Measurements from ENCODE around the gene KCTD11. TPM values are rescaled to one million over a fixed set of nuclear protein-coding genes. Genes with fewer than 3 reads are reported as not detected.
"Not testable (repeated sequence)": the region's sequence is repeated elsewhere in the genome, so short reads cannot be mapped to it uniquely, and the experiment has no call there.

KCTD11 gene
- total RNA-seq, 2 donors from 2014 or later: 13.3 to 20.2 TPM

DNA sequence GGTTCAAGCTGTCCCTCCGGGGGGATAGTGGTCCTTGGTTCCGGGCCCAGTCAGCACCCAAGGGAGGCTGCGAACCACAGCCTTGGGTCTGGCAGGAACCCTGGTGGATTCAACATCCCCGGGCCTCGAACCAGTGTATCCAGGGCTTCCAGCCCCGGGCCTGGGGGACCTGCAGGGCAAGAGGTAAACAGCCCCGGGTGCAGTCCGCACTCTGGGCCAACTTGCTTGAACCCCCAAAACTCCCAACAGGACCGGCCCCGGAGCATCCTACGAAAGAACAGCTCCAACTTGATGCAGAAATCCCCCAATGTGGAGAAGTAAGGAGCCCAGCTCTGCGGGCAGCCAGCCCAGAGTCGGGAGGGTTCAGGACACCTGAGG, 21.3 kb upstream of the KCTD11 start:
- ATAC-seq (ENCODE audit: insufficient number of reproducible peaks, low FRiP score, low read depth): no peak
- H3K4me1 ChIP-seq (ENCODE audit: control insufficient read depth in 1 of 2, low read depth in 2 of 2): peaks cover 3 to 17% of the 10 kb centered on the region in 2 donors
- TF ChIP-seq, protein P1, sequence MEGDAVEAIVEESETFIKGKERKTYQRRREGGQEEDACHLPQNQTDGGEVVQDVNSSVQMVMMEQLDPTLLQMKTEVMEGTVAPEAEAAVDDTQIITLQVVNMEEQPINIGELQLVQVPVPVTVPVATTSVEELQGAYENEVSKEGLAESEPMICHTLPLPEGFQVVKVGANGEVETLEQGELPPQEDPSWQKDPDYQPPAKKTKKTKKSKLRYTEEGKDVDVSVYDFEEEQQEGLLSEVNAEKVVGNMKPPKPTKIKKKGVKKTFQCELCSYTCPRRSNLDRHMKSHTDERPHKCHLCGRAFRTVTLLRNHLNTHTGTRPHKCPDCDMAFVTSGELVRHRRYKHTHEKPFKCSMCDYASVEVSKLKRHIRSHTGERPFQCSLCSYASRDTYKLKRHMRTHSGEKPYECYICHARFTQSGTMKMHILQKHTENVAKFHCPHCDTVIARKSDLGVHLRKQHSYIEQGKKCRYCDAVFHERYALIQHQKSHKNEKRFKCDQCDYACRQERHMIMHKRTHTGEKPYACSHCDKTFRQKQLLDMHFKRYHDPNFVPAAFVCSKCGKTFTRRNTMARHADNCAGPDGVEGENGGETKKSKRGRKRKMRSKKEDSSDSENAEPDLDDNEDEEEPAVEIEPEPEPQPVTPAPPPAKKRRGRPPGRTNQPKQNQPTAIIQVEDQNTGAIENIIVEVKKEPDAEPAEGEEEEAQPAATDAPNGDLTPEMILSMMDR (IDR thresholded peaks at IDR 0.05): no peak
- no peaks in the 10 kb centered on the region for H3K9me3 ChIP-seq
- DNase-seq (ENCODE audit: low spot score): no peak
- H3K4me3 ChIP-seq: peak overlapping the region; percentile 93
- H3K27ac ChIP-seq: peak overlapping the region; percentile 88 to 98
- H3K36me3 ChIP-seq: peaks cover 5% of the 10 kb centered on the region
- H3K27me3 ChIP-seq (replicated peaks; ENCODE audit: insufficient read depth): no peaks in the 10 kb centered on the region

DNA sequence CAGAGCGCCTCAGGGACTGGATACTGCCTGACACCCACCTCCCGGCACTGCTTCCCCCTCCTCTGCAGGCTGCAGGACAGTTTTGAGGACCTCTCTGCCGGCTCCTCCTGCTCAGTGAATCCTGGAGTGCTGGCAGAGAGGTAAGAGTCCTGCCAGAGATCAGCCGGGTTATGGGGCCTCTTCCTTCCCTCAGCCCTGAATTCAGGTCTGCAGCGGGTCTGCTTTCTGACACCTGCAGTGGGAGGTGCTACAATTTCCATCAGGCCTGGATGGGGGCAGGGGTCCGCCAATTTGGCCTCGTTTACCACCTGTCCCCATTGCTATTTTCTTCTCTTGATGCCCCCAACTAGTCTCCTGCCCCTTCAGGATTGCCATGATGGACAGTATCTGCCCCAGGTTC, 19.9 kb upstream of the KCTD11 start:
- no peak for DNase-seq (ENCODE audit: low spot score)
- no peak for ATAC-seq (ENCODE audit: insufficient number of reproducible peaks, low FRiP score, low read depth)
- Histone ChIP-seq H3K9me3 (no peaks in the 10 kb centered on the region), H3K36me3 (no peaks in the 10 kb centered on the region), H3K27me3 (replicated peaks; ENCODE audit: insufficient read depth) (no peaks in the 10 kb centered on the region), H3K27ac (no peak overlapping the region), H3K4me3 (no peak overlapping the region), H3K4me1 (ENCODE audit: control insufficient read depth in 1 of 2, low read depth in 2 of 2) (peaks cover 3 to 17% of the 10 kb centered on the region in 2 donors)
- TF ChIP-seq, protein P1 (IDR thresholded peaks at IDR 0.05): no peak

DNA sequence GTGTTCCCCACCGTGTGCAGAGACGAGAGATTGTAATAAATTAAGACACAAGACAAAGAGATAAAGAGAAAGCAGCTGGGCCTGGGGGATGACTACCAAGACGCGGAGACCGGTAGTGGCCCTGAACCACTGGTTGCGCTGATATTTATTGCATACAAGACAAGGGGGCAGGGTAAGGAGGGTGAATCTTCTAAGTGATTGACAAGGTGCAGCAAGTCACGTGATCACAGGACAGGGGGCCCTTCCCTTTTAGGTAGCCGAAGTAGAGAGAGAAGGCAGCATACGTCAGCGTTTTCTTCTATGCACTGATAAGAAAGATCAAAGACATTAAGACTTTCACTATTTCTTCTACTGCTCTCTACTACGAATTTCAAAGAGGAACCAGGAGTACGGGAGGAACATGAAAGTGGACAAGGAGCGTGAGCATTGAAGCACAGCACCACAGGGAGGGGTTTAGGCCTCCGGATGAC, 19.3 kb upstream of the KCTD11 start:
- not testable (repeated sequence) for H3K36me3 ChIP-seq; H3K27me3 ChIP-seq (replicated peaks; ENCODE audit: insufficient read depth); DNase-seq (ENCODE audit: low spot score); H3K4me3 ChIP-seq; H3K27ac ChIP-seq; ATAC-seq (ENCODE audit: insufficient number of reproducible peaks, low FRiP score, low read depth); H3K9me3 ChIP-seq
- H3K4me1 ChIP-seq (ENCODE audit: control insufficient read depth in 1 of 2, low read depth in 2 of 2): peaks cover 3 to 16% of the 10 kb centered on the region in 2 donors

DNA sequence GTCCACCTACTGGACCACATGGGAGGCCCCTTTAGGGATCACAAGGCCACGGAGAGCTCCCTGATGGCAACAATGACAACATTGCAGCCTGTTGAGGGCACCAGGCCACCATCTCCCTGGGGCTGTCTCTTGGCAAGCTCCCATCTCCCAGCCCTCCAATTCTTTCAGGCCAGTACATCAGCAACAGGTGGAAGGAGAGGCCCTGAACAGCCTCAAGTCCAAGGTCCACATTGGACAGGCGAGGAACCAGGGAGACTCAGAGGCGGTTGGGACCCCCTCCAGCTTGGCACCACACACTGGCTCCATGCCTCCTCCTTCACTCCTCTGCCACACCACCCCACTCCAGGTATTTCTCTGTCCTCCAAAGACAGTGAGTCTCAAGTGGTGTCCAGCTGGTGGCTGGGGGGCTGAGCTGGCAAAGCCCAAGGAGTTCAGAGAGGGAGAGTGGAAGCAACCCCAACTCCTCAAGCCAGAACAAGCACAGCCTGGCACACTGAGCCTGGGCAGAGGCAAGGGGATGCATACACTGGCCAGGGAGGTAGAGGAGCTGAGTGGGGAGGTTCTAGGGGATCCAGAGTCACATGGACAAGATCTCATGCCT, 16.9 kb upstream of the KCTD11 start:
- no peak overlapping the region for H3K27ac ChIP-seq
- H3K4me1 ChIP-seq (ENCODE audit: control insufficient read depth in 1 of 2, low read depth in 2 of 2): peaks cover 3 to 5% of the 10 kb centered on the region in 2 donors
- ATAC-seq (ENCODE audit: insufficient number of reproducible peaks, low FRiP score, low read depth) (no peak), DNase-seq (ENCODE audit: low spot score) (no peak)
- no peaks in the 10 kb centered on the region for H3K9me3 ChIP-seq
- TF ChIP-seq, protein P1 (IDR thresholded peaks at IDR 0.05): no peak
- H3K4me3 ChIP-seq: no peak overlapping the region
- H3K27me3 ChIP-seq (replicated peaks; ENCODE audit: insufficient read depth): no peaks in the 10 kb centered on the region
- no peaks in the 10 kb centered on the region for H3K36me3 ChIP-seq

- not testable (repeated sequence) for H3K27ac ChIP-seq; H3K36me3 ChIP-seq; DNase-seq (ENCODE audit: low spot score); H3K27me3 ChIP-seq (replicated peaks; ENCODE audit: insufficient read depth); H3K4me3 ChIP-seq; H3K9me3 ChIP-seq; ATAC-seq (ENCODE audit: insufficient number of reproducible peaks, low FRiP score, low read depth); H3K4me1 ChIP-seq (ENCODE audit: control insufficient read depth in 1 of 2, low read depth in 2 of 2)
These were observed 16.2 kb upstream of the KCTD11 start for GRCh38 chr17:7335765-7336164.

DNA sequence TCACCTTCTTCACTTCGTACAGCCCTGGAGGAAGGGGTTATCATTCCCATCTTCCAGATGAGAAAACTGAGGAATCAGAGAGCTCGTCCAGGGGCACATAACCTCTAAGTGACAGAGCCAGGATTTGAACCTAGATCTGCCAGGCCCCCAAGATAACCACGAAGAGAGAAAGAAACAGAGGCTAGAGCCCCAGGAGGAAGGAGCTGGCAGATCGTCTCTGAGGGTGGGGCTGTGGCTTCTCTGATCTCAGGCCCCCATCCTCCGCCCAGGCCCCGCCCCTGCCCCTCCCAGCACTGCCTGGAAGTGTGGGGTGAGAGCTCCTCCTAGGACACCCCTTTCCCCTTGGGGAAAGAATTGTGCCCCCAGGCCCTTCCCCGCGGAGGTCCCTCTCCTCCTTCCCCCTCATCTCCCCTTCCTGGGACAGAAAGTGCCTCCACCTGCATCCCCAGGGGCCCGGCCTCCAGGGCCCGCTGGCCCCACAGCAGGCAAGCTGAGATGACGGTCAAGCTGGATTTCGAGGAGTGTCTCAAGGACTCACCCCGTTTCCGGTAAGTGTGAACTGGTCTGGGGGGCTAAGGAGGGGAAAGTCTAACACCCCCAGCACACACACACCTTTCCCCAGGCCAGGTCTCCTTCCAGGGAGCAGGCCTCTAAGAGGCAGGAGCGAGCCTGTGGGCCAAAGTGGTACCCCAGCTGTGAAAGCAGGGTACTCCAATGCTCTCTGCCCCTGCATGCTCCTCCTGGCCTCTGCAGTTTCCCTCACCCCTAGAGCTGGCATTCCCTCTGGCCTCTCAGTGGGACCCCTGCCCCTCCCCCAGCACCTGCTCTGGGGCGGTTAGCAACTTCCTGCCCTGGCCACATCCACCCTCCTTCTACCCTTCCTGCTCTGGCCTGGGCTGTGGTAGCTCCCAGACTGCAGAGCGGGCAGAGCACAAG, 15.5 kb upstream of the KCTD11 start, which contains the start of gene ACAP1:
ACAP1 (plus strand) TSS at position 290 of the 936 bp plus-strand sequence; CDS start at position 496, 206 bp downstream.
- no peaks in the 10 kb centered on the region for H3K36me3 ChIP-seq
- DNase-seq (ENCODE audit: low spot score) (no peak), ATAC-seq (ENCODE audit: insufficient number of reproducible peaks, low FRiP score, low read depth) (no peak)
- no peaks in the 10 kb centered on the region for H3K9me3 ChIP-seq
- no peaks in the 10 kb centered on the region for H3K27me3 ChIP-seq (replicated peaks; ENCODE audit: insufficient read depth)
- TF ChIP-seq, protein P1 (IDR thresholded peaks at IDR 0.05): no peak
- no peak within 1 kb of the TSS for H3K27ac ChIP-seq
- peak within 1 kb of the TSS; percentile 57 for H3K4me3 ChIP-seq
- H3K4me1 ChIP-seq (ENCODE audit: control insufficient read depth in 1 of 2, low read depth in 2 of 2): no peaks in the 10 kb centered on the region

DNA sequence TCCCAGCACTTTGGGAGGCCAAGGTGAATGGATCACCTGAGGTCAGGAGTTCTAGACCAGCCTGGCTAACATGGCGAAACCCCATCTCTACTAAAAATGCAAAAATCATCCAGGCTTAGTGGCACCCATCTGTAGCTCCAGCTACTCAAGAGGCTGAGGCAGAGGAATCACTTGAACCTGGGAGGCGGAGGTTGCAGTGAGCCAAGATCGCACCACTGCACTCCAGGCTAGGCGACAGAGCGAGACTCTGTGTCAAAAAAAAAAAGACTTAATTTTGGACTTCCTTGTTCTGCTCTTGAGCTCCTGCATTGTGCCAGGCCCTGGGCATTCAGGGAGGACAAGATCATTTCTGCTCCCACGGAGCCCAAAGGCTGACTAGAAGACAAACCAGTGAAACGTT, 14.4 kb upstream of the KCTD11 start:
- H3K9me3 ChIP-seq; H3K27ac ChIP-seq; DNase-seq (ENCODE audit: low spot score); ATAC-seq (ENCODE audit: insufficient number of reproducible peaks, low FRiP score, low read depth); H3K36me3 ChIP-seq; H3K4me1 ChIP-seq (ENCODE audit: control insufficient read depth in 1 of 2, low read depth in 2 of 2); H3K27me3 ChIP-seq (replicated peaks; ENCODE audit: insufficient read depth): not testable (repeated sequence)
- H3K4me3 ChIP-seq: peak overlapping the region; percentile 57

Data from thoracic aorta (tissue), 2 donors.